Type B pancreatic cell (in vitro differentiated cells): ENCODE results near the gene FAM170A. TPM values are rescaled to one million over a fixed set of nuclear protein-coding genes. Genes with fewer than 3 reads are reported as not detected.

ENCODE experiments used
- DNase-seq: peaks from one replicate; pipeline ENCODE4 v3.0.0; 2021; ENCODE audit warnings: mixed read lengths; ENCODE audit not compliant: unreplicated experiment; ENCODE audit errors: extremely low spot score
- H3K27ac Mint-ChIP-seq: 2 replicates; pipeline ENCODE4 v1.8.0; 2021; ENCODE audit warnings: mild to moderate bottlenecking, mixed read lengths
- H3K27me3 Mint-ChIP-seq: 2 replicates; pipeline ENCODE4 v1.8.0; 2021; ENCODE audit warnings: mixed read lengths
- H3K36me3 Mint-ChIP-seq: 2 replicates; pipeline ENCODE4 v1.8.0; 2021; ENCODE audit warnings: mixed read lengths
- H3K4me1 Mint-ChIP-seq: one replicate; pipeline ENCODE4 v1.8.0; 2021; ENCODE audit warnings: mixed read lengths; ENCODE audit not compliant: unreplicated experiment
- H3K4me3 Mint-ChIP-seq: 2 replicates; pipeline ENCODE4 v1.8.0; 2021; ENCODE audit warnings: mild to moderate bottlenecking, mixed read lengths
- H3K9me3 Mint-ChIP-seq: 2 replicates; pipeline ENCODE4 v1.8.0; 2021; ENCODE audit warnings: mixed read lengths
- CTCF ChIP-seq: fragments of 200-600 bp; sonication (generic); conservative IDR thresholded peaks from 2 replicates; pipeline ENCODE4 v1.5.0; 2021; ENCODE audit warnings: antibody characterized with exemption, mild to moderate bottlenecking
- total RNA-seq: library from RNA; stranded (reverse); gene quantifications from 2 replicates; pipeline ENCODE4 v1.2.1, GENCODE V29; 2021; ENCODE audit warnings: low replicate concordance

The FAM170A gene
- total RNA-seq, 1 donor from 2014 or later = not detected

GRCh38 chr5:119655061-119655460, 25.7 kb downstream of the FAM170A start:
- DNase-seq = no peak
- Mint-ChIP-seq H3K27me3 (peaks cover 2% of the 10 kb centered on the region), H3K27ac (no peak overlapping the region), H3K9me3 (no peaks in the 10 kb centered on the region), H3K4me3 (no peak overlapping the region), H3K4me1 (no peaks in the 10 kb centered on the region), H3K36me3 (no peaks in the 10 kb centered on the region)
- no peak for TF ChIP-seq CTCF

GRCh38 chr5:119656023-119656422, 26.7 kb downstream of the FAM170A start:
- H3K9me3 Mint-ChIP-seq = no peaks in the 10 kb centered on the region
- no peak for TF ChIP-seq CTCF
- peaks cover 3% of the 10 kb centered on the region for H3K27me3 Mint-ChIP-seq
- no peak overlapping the region for H3K27ac Mint-ChIP-seq
- no peaks in the 10 kb centered on the region for H3K4me1 Mint-ChIP-seq
- DNase-seq = no peak
- H3K4me3 Mint-ChIP-seq = no peak overlapping the region
- H3K36me3 Mint-ChIP-seq = no peaks in the 10 kb centered on the region

- Mint-ChIP-seq H3K36me3 (no peaks in the 10 kb centered on the region), H3K27ac (no peak overlapping the region), H3K4me1 (no peaks in the 10 kb centered on the region), H3K9me3 (peaks cover 4% of the 10 kb centered on the region), H3K27me3 (no peaks in the 10 kb centered on the region), H3K4me3 (no peak overlapping the region)
- TF ChIP-seq CTCF = no peak
- no peak for DNase-seq
These were observed 37.2 kb downstream of the FAM170A start for GRCh38 chr5:119666542-119666941.

GRCh38 chr5:119678351-119679028, 49.1 kb downstream of the FAM170A start:
- Mint-ChIP-seq H3K4me3 (no peak overlapping the region), H3K27ac (no peak overlapping the region), H3K9me3 (no peaks in the 10 kb centered on the region), H3K4me1 (no peaks in the 10 kb centered on the region), H3K27me3 (no peaks in the 10 kb centered on the region), H3K36me3 (no peaks in the 10 kb centered on the region)
- TF ChIP-seq CTCF = no peak
- DNase-seq = no peak

DNA sequence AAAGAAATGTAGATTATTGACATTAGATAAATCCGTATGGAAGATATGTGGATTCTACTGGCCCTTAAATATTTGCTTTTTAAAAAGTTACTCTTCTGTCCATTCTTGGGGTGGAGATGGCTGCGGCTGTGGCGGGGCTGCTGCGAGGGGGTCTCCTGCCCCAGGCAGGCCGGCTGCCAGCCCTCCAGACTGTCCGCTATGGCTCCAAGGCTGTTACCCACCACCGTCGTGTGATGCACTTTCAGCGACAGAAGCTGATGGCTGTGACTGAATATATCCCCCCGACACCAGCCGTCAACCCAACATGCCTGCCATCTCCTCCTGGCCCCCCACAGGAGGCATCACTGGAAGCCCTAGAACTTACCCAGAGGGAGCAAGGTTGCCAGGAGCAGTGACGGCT, 50.7 kb downstream of the FAM170A start:
- Mint-ChIP-seq H3K4me3 (no peak overlapping the region), H3K27me3 (no peaks in the 10 kb centered on the region), H3K4me1 (no peaks in the 10 kb centered on the region), H3K9me3 (no peaks in the 10 kb centered on the region), H3K27ac (no peak overlapping the region), H3K36me3 (no peaks in the 10 kb centered on the region)
- no peak for TF ChIP-seq CTCF
- DNase-seq = no peak
